ENCODE data around the gene ASNS. TPM values are rescaled to one million over a fixed set of nuclear protein-coding genes. Genes with fewer than 3 reads are reported as not detected.
A peak's percentile ranks its signal among the peaks of the same experiment; 100 is the strongest.
"Not testable (repeated sequence)": the region's sequence is repeated elsewhere in the genome, so short reads cannot be mapped to it uniquely, and the experiment has no call there.

The ASNS gene
- total and polyA plus RNA-seq, 2 of the 4 experiments (the other 2 are of a cell fraction): 36.6 to 39.4 TPM

DNA sequence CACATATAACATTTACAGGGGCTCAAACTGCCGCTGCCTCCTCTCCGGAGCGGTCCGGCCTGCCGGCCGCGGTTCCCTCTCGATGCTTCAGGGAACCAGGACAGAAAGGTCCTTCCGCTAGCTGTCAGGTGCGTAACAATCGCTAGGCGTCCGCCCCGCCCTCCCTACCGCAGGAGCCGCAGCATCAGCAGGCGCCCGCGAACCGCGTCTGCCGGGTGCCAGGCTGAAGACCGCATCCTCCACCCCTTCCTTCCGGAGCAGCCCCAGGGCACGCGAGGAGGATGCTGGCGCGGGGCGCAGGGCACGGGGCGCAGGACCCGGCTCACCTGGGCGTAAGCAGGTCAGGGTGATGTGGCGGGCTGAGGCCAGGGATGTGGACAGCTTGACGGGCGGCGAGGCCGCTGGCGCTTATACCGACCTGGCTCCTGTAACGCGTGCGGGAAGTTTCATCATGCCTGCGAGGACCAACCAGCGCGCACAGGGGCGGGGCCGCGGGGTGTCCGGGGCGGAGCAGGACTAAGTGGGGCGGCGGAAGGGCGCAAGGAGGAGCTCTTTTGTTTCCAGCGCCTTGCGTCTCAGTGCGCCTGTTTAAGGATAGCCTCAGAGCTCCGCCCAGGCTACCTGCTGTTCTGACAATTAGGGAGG, at the start of gene ASNS (continued):
- TF ChIP-seq, protein P1, sequence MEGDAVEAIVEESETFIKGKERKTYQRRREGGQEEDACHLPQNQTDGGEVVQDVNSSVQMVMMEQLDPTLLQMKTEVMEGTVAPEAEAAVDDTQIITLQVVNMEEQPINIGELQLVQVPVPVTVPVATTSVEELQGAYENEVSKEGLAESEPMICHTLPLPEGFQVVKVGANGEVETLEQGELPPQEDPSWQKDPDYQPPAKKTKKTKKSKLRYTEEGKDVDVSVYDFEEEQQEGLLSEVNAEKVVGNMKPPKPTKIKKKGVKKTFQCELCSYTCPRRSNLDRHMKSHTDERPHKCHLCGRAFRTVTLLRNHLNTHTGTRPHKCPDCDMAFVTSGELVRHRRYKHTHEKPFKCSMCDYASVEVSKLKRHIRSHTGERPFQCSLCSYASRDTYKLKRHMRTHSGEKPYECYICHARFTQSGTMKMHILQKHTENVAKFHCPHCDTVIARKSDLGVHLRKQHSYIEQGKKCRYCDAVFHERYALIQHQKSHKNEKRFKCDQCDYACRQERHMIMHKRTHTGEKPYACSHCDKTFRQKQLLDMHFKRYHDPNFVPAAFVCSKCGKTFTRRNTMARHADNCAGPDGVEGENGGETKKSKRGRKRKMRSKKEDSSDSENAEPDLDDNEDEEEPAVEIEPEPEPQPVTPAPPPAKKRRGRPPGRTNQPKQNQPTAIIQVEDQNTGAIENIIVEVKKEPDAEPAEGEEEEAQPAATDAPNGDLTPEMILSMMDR (conservative IDR thresholded peaks at IDR 0.05; ENCODE audit: low read depth, low read length): no peak; the same call in 1 of the 2 replicates
- TF ChIP-seq CEBPB (IDR thresholded peaks at IDR 0.05; ENCODE audit: low read depth, low read length): peak; percentile 93
- no peak for TF ChIP-seq MAFK (IDR thresholded peaks at IDR 0.05; ENCODE audit: low read depth, low read length)
- no peak for TF ChIP-seq RAD21 (IDR thresholded peaks at IDR 0.05; ENCODE audit: low read length)
- no peak for TF ChIP-seq RCOR1 (IDR thresholded peaks at IDR 0.05; ENCODE audit: insufficient replicate concordance, low read length)
- TF ChIP-seq POLR2A (IDR thresholded peaks at IDR 0.05; ENCODE audit: low read depth, low read length): peak; percentile 87
- TF ChIP-seq CHD1 (IDR thresholded peaks at IDR 0.05; ENCODE audit: low read depth, low read length): no peak

GRCh38 chr7:97921254-97921653, 49.0 kb upstream of the ASNS start:
- BruUV-seq (replicated peaks); H3K9me1 ChIP-seq (ENCODE audit: insufficient read depth, low read length); H2AFZ ChIP-seq (replicated peaks; ENCODE audit: low read length, poor library complexity); H3K4ac ChIP-seq (ENCODE audit: low read depth, low read length); H3K14ac ChIP-seq (replicated peaks; ENCODE audit: low read depth, low read length); H3K18ac ChIP-seq (ENCODE audit: low read depth, low read length); H3K27ac ChIP-seq (ENCODE audit: insufficient read depth, low read length); H4K91ac ChIP-seq (ENCODE audit: insufficient read depth, low read depth, low read length); H4K5ac ChIP-seq (ENCODE audit: low read depth, low read length); H3K56ac ChIP-seq (ENCODE audit: extremely low read depth, insufficient read depth, low read length); H4K20me1 ChIP-seq (ENCODE audit: insufficient read depth, low read length); H3K23ac ChIP-seq (ENCODE audit: low read depth, low read length); CTCF ChIA-PET; H3K4me2 ChIP-seq (ENCODE audit: low read depth, low read length); H2BK15ac ChIP-seq (ENCODE audit: low read depth, low read length); H3K9ac ChIP-seq (ENCODE audit: low read depth, low read length); H3K9me3 ChIP-seq (ENCODE audit: control insufficient read depth, insufficient read depth, low read length); H2BK20ac ChIP-seq (ENCODE audit: low read depth, low read length); H2AK5ac ChIP-seq (ENCODE audit: low read depth, low read length); in situ Hi-C loops (cut with MboI; ENCODE audit: low sequenced_read_pairs); H3K27me3 ChIP-seq (ENCODE audit: control insufficient read depth, insufficient read depth, low read length); H2BK120ac ChIP-seq (ENCODE audit: low read depth, low read length); dilution Hi-C loops (cut with HindIII; ENCODE audit: low sequenced_read_pairs, unreplicated experiment); H2BK5ac ChIP-seq (ENCODE audit: low read depth, low read length, poor library complexity, severe bottlenecking); H3K4me1 ChIP-seq (ENCODE audit: control insufficient read depth, insufficient read depth, low read length); H3K4me3 ChIP-seq (ENCODE audit: insufficient read depth, low read depth, low read length); H3K36me3 ChIP-seq (ENCODE audit: control insufficient read depth, insufficient read depth, low read length); POLR2A ChIA-PET (ENCODE audit: unreplicated experiment); H3K79me1 ChIP-seq (ENCODE audit: low read depth in 1 of 2, low read length in 2 of 2); DNase-seq; H4K8ac ChIP-seq (ENCODE audit: low read depth in 2 of 2, low read length in 2 of 2); ATAC-seq (ENCODE audit: low read depth); H2AK9ac ChIP-seq (replicated peaks; ENCODE audit: low read depth, low read length, poor library complexity): not testable (repeated sequence)
- intact Hi-C loops (cut with micrococcal nuclease): loop anchor here (10.0 kb wide), 1 partner anchor 816 kb away; no protein-coding TSS in a partner anchor
- no CpG with 5 or more reads among the region's 4 CpGs for WGBS, 2 experiments (ENCODE audit: extremely low coverage in 2 of 2, insufficient read length in 1 of 2)

Data from IMR-90 (cell line).